Body of pancreas (tissue), 4 donors: ENCODE results near the gene PLCXD1. TPM values are rescaled to one million over a fixed set of nuclear protein-coding genes. Genes with fewer than 3 reads are reported as not detected.
"Not testable (repeated sequence)": the region's sequence is repeated elsewhere in the genome, so short reads cannot be mapped to it uniquely, and the experiment has no call there.

Experiments
- ATAC-seq: fragments of 150-250 bp; one replicate; pipeline ENCODE4 v1.9.1; 2016
- DNase-seq, 4 donors: peaks; one replicate each; pipeline ENCODE4 v3.0.0-alpha.2; 2019
- H3K27ac ChIP-seq, 4 donors: fragments of 200-600 bp; sonication (generic); 1 replicate in 3 of 4; 2 replicates in 1 of 4; pipeline versions ENCODE4 v1.5.1 to v1.6.1; 2016 to 2019; ENCODE audit warnings: mild to moderate bottlenecking in 1 of 4, mixed read lengths in 1 of 4, moderate library complexity in 1 of 4
- H3K27me3 ChIP-seq, 2 donors: fragments of 200-600 bp; sonication (generic); one replicate each; pipeline ENCODE4 v1.6.0; 2016; ENCODE audit warnings: mild to moderate bottlenecking in 1 of 2
- H3K36me3 ChIP-seq, 2 donors: fragments of 200-600 bp; sonication (generic); replicated peaks in 1 of 2; 2 replicates each; pipeline ENCODE4 v1.5.1; 2016; ENCODE audit warnings: low read depth in 2 of 2; ENCODE audit not compliant: insufficient read depth in 1 of 2
- H3K4me1 ChIP-seq: fragments of 200-600 bp; sonication (generic); one replicate; pipeline ENCODE4 v1.6.0; 2016
- H3K4me3 ChIP-seq, 2 donors: fragments of 200-600 bp; sonication (generic); 1 replicate in 1 of 2; 2 replicates in 1 of 2; pipeline ENCODE4 v1.5.1; 2016 to 2019
- H3K9me3 ChIP-seq, 3 donors: fragments of 200-600 bp; sonication (generic); 1 replicate in 2 of 3; 2 replicates in 1 of 3; pipeline ENCODE4 v1.5.1; 2016
- POLR2A ChIP-seq, 3 donors: fragments of 450-650 bp; IDR thresholded peaks; one replicate each; pipeline ENCODE4 v1.6.1; 2016; ENCODE audit warnings: antibody characterized with exemption in 3 of 3, mild to moderate bottlenecking in 2 of 3
- WGBS, 2 donors: methylation state at CpG; one replicate each; pipeline ENCODE4 v1.1.5; 2017; 5-methylcytosine and 5-hydroxymethylcytosine counted together
- intact Hi-C: fragments of 100-400 bp; cut with DNase I; formaldehyde crosslinking; loops from one replicate; pipeline ENCODE4 v1.15.1; 2023
- total RNA-seq, 2 donors: library from RNA; depleted of rRNA; stranded (reverse); fragments of >200 nt; gene quantifications; one replicate each; pipeline ENCODE4 v1.1.0, GENCODE V29; 2016
- TF ChIP-seq, protein P1 (sequence below), 7 experiments: fragments of 450-650 bp in 4 of 7; fragments of 200-600 bp in 3 of 7; sonication (generic) in 3 of 7; IDR thresholded peaks; one replicate each; pipeline ENCODE4 v1.5.1; 2016 to 2019; ENCODE audit warnings: antibody characterized with exemption in 7 of 7

The PLCXD1 gene, protein sequence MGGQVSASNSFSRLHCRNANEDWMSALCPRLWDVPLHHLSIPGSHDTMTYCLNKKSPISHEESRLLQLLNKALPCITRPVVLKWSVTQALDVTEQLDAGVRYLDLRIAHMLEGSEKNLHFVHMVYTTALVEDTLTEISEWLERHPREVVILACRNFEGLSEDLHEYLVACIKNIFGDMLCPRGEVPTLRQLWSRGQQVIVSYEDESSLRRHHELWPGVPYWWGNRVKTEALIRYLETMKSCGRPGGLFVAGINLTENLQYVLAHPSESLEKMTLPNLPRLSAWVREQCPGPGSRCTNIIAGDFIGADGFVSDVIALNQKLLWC
- 1 to 10 TPM; 4.2 to 7.3 TPM for total RNA-seq

DNA sequence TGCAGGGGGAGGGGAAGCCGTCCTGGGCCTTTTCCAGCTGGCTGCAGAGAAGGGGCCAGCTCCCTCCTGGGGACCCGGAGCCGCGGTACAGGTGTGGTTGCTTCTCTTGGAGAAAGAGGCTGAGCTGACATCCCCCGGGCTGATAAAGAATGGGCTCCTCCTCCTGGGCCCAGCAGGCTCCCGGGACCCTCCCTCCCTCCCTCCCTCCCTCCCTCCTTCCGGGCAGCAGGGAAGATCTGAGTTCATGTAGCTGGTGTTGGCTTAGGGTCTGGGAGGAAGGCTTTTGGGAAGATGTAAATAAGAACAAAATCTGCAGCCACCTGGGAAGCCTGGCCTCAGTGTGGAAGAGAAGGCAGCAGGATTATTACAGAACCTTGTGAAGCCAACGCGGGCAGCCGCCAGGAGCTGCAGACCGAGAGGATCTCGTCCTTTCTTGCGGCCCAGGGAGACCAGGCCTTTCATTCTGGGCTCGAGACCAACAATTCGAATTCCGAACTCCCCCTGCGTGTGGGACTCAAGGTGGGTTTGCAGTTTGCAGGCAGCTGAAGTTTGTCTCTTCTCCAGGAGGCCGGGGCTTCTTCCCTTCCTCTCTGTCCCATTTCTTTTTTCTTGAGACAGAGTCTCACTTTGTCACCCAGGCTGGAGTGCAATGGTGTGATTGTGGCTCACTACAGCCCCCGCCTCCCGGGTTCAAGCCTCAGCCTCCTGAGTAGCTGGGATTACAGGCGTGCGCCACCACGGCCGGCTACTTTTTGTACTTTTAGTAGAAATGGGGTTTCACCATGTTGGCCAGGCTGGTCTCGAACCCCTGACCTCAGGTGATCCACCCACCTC, at the start of gene PLCXD1:
Gene PLCXD1 (plus strand): TSS at position 216 of the 834 bp plus-strand sequence. CDS start 2,807 bp downstream, outside the sequence.
- intact Hi-C loops: no loop called here
- H3K36me3 ChIP-seq: no peaks in the 10 kb centered on the region
- TF ChIP-seq POLR2A (IDR thresholded peaks at IDR 0.05): no peak
- TF ChIP-seq, protein P1, sequence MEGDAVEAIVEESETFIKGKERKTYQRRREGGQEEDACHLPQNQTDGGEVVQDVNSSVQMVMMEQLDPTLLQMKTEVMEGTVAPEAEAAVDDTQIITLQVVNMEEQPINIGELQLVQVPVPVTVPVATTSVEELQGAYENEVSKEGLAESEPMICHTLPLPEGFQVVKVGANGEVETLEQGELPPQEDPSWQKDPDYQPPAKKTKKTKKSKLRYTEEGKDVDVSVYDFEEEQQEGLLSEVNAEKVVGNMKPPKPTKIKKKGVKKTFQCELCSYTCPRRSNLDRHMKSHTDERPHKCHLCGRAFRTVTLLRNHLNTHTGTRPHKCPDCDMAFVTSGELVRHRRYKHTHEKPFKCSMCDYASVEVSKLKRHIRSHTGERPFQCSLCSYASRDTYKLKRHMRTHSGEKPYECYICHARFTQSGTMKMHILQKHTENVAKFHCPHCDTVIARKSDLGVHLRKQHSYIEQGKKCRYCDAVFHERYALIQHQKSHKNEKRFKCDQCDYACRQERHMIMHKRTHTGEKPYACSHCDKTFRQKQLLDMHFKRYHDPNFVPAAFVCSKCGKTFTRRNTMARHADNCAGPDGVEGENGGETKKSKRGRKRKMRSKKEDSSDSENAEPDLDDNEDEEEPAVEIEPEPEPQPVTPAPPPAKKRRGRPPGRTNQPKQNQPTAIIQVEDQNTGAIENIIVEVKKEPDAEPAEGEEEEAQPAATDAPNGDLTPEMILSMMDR (IDR thresholded peaks at IDR 0.05): no peak
- H3K4me3 ChIP-seq: no peak within 1 kb of the TSS
- H3K9me3 ChIP-seq: no peaks in the 10 kb centered on the region
- DNase-seq: peak; percentile 19 to 35 (median 28)
- ATAC-seq: no peak
- peaks cover 13% of the 10 kb centered on the region for H3K4me1 ChIP-seq
- H3K27ac ChIP-seq: peak within 1 kb of the TSS in 3 of 4 donors; percentile 26 to 65 (median 64)
- no peaks in the 10 kb centered on the region for H3K27me3 ChIP-seq
- 44 to 70% methylated on average over 14 to 24 of the region's 25 CpGs for WGBS, 2 donors

DNA sequence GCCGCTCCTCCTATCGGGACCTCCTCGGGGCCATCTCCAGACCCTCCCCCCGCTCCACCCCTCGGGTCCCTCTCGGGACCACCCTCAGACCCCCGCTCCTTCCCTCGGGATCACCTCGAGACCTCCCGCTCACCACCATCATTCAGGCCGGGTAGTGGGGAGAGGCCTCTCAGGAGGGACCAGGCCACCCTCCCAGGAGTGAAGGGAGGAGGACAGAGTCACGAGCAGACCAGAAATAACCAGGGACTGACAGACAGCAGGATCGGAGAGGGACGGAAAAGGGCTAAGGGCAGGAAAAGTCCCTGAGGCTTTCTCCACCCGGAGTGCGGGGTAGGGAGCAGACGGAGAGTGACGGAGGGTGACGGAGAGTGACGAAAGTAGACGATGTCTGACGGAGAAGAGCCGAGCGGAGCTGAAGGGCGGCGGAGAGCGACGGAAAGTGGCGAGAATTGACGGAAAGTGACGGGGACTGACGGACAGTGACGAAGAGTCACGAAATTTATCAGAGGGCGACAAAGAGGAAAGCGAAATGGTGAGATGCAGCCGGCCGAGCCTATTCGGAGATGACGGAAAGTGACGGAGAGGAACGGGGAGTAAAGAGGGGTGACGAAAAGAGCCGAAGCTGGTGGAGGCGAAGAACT, 49.4 kb upstream of the PLCXD1 start:
- H3K27me3 ChIP-seq, intact Hi-C loops, H3K36me3 ChIP-seq, H3K27ac ChIP-seq, H3K9me3 ChIP-seq, H3K4me1 ChIP-seq, DNase-seq, H3K4me3 ChIP-seq: not testable (repeated sequence)
- peak; percentile 89 for ATAC-seq
- WGBS, 2 donors: no CpG with 5 or more reads among the region's 45 CpGs

DNA sequence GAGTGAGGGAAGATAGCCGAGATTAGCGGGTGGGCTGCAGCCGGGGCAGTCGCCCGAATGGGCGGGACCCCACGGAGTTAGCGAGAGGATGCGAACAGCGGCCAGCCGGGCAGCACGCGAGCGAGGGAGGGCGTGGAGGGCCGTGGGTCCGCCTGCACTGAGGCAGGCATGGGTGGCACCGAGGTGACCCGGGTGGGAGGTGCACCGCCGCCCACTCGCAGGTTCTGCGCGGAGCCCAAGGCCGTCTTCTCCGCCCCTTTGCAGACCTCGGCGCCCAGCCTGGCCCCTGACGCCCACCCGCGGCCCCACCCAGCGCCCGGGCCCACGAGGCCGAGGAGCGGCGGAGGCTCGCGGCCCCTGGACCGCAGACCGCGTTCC, 48.9 kb upstream of the PLCXD1 start:
- H3K9me3 ChIP-seq, H3K36me3 ChIP-seq, H3K4me3 ChIP-seq, DNase-seq, H3K4me1 ChIP-seq, H3K27ac ChIP-seq, H3K27me3 ChIP-seq, ATAC-seq, intact Hi-C loops: not testable (repeated sequence)
- no CpG with 5 or more reads among the region's 42 CpGs for WGBS, 2 donors

DNA sequence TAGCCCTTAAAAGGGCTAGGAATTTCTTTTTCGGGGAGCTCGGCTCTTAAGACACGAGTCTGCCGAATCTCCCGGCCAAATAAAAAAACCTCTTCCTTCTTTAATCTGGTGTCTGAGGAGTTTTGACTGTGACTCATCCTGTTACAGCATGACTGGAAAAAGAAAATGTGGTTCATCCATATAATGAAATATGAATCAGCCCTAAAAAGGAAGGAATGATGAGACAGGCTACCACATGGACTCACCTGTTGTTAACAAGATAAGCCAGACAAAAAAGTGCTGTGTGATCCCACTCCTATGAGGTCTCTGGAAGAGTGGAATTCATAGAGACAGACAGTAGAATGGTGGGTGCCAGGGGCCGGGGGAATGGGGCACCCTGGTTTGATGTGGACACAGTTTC, 45.0 kb upstream of the PLCXD1 start:
- H3K4me3 ChIP-seq, intact Hi-C loops, DNase-seq, H3K9me3 ChIP-seq, H3K36me3 ChIP-seq, H3K27me3 ChIP-seq, ATAC-seq, H3K4me1 ChIP-seq, H3K27ac ChIP-seq: not testable (repeated sequence)
- WGBS, 2 donors: no CpG with 5 or more reads among the region's 6 CpGs

DNA sequence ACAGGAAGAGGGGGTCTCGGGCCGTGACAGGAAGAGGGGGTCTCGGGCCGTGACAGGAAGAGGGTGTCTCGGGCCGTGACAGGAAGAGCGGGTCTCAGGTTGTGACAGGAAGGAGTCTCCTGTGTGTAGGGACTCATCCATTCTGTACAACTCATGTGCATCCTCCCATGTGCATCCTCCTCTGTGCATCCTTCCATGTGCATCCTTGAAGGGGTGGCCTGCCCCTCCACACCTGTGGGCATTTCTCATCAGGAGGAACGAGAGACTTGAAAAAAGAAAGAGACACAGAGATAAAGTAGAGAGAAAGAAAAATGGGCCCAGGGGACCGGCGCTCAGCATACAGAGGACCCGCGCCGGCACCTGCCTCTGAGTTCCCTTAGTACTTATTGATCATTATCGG, 30.2 kb upstream of the PLCXD1 start:
- no peaks in the 10 kb centered on the region for H3K27me3 ChIP-seq
- H3K27ac ChIP-seq: no peak overlapping the region
- DNase-seq: no peak
- no peaks in the 10 kb centered on the region for H3K4me1 ChIP-seq
- no peak overlapping the region for H3K4me3 ChIP-seq
- H3K36me3 ChIP-seq: no peaks in the 10 kb centered on the region
- H3K9me3 ChIP-seq: no peaks in the 10 kb centered on the region
- 69 to 85% methylated on average over 13 of the region's 14 CpGs for WGBS, 2 donors
- no peak for ATAC-seq
- TF ChIP-seq POLR2A (IDR thresholded peaks at IDR 0.05): no peak
- TF ChIP-seq, protein P1 (IDR thresholded peaks at IDR 0.05): no peak
- intact Hi-C loops: no loop called here

DNA sequence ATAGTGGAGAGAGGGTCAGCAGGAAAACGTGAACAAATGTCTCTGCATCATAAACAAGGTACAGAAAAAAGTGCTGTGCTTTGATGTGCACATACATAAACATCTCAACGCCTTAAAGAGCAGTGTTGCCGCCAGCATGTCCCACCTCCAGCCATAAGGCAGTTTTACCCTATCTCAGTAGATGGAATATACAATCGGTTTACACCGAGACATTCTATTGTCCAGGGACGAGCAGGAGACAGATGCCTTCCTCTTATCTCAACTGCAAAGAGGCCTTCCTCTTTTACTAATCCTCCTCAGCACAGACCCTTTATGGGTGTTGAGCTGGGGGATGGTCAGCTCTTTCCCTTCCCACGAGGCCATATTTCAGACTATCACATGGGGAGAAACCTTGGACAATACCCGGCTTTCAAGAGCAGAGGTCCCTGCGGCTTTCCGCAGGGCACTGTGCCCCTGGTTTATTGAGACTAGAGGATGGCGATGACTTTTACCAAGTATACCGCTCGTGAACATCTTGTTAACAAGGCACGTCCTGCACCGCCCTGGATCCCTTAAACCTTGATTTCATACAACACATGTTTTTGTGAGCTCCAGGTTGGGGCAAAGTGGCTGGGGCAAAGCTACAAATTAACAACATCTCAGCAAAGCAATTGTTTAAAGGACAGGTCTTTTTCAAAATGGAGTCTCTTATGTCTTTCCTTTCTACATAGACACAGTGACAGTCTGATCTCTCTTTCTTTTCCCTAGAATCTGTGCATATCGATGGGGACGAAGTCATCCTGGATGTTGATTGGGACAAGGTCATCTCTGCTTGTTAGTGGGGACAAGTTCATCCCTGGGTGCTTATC, 29.6 kb upstream of the PLCXD1 start:
- H3K4me1 ChIP-seq, H3K27me3 ChIP-seq, H3K27ac ChIP-seq, intact Hi-C loops, H3K4me3 ChIP-seq, H3K9me3 ChIP-seq, DNase-seq, H3K36me3 ChIP-seq, ATAC-seq: not testable (repeated sequence)
- 71 to 79% methylated on average over 16 to 17 of the region's 17 CpGs for WGBS, 2 donors
